GDM1 (cell line): ENCODE measurements around the gene ME3.
"Not testable (repeated sequence)": the region's sequence is repeated elsewhere in the genome, so short reads cannot be mapped to it uniquely, and the experiment has no call there.

Source experiments
- DNase-seq: peaks from one replicate; lab custom pipeline; 2025; lab: John Stamatoyannopoulos, UW

Gene ME3

DNA sequence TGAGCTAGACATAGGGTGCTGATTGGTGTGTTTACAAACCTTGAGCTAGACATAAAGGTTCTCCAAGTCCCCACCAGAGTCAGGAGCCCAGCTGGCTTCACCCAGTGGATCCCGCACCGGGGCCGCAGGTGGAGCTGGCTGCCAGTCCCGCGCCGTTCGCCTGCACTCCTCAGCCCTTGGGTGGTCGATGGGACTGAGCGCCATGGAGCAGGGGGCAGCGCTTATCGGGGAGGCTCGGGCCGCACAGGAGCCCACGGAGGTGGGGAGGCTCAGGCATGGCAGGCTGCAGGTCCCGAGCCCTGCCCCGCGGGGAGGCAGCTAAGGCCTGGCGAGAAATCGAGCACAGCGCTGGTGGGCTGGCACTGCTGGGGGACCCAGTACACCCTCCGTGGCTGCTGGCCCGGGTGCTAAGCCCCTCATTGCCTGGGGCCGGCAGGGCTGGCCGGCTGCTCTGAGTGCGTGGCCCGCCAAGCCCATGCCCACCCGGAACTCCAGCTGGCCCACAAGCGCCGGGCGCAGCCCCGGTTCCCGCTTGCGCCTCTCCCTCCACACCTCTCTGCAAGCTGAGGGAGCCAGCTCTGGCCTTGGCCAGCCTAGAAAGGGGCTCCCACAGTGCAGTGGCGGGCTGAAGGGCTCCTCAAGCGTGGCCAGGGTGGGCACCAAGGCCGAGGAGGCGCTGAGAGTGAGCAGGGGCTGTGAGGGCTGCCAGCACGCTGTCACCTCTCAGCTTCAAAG lies 238.9 kb downstream of the ME3 start:
- DNase-seq, result not testable (repeated sequence)

DNA sequence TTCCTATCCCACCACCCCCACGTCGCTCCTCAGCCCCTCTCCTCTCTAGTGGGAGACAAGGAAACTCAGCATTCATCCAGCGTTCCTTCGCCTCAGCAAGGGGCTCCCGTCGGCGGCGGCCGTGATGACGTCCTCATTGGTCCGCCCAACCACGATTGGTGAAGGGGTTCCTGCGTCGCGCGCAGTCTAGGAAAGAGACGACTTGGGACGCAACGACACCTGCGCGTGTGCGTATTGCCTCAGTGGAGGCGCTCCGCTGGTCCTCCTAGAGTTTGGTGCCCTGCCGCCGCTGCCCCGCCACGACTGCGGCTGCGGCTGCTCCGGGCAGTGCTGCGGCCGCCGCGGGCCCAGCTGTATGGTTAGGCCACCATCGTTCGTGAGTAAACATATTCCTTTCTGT lies 241.2 kb downstream of the ME3 start:
- DNase-seq, result no peak

DNA sequence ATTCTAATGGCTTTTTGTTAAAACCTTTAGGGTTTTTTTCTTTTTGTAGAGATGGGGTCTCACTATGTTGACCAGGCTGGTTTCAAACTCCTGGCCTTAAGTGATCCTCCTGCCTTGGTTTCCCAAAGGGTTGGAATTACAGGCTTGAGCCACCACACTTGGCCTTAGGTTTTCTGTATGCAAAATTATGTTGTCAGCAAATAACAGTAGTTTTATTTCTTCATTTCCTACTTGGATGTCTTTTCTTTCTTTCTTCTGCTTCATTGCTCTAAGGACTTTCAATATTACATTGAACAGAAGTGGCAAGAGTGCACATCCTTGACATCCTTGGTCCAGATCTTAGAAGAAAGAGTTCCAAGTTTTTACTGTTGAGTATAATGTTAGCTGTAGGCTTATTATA lies 245.0 kb downstream of the ME3 start:
- DNase-seq, result no peak

DNA sequence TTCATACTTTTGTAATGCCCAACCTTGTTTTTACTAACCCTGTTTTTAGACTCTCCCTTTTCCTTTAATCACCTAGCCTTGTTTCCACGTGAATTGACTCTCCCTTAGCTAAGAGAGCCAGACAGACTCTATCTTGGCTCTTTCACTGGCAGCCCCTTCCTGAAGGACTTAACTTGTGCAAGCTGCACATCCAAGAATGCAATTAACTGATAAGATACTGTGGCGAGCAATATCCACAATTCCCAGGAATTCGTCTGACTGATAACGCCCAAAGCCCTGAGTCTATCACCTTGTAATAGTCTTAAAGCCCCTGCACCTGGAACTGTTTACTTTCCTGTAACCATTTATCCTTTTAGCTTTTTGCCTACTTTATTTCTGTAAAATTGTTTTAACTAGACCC lies 248.9 kb downstream of the ME3 start:
- DNase-seq, result not testable (repeated sequence)

DNA sequence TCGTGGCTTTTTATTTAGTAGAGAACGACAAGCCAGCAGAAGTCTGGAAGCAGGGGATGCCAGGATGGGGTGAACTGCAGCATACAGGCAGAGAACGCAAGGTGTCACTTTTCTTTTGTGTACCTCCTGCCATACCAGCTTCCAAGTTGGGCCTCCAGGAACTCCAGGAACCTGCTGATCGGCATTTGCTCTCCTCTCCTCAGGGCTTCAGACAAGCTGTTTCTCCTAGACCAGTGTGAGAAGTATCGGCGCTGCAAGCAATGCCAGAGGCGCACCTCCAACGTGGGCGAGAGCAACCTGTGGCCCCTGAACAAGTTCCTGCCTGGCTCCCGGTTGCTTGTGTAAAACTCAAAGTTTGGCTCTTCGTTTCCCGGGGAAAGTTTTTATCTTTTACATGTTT lies 250.0 kb downstream of the ME3 start:
- DNase-seq, result no peak

DNA sequence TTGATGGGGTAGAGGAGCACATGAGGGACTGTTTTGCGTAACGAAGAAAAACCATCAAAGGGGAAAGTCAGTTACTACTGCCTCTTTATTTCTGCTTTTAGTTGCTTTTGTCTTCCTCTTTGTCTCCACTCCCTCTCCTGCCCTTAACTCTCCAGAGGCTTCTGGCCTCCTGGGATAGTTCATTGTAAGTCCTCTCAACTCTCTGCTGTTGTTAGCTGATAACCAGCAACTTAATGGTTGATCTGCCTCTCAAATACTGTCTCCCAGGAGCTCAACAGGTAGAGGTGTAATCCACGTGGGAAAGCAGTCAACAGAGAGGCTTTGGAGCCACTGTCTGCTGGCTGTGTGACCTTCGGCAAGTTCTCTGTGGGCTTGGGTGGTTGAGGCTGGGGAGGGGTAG lies 250.5 kb downstream of the ME3 start:
- DNase-seq, result no peak

DNA sequence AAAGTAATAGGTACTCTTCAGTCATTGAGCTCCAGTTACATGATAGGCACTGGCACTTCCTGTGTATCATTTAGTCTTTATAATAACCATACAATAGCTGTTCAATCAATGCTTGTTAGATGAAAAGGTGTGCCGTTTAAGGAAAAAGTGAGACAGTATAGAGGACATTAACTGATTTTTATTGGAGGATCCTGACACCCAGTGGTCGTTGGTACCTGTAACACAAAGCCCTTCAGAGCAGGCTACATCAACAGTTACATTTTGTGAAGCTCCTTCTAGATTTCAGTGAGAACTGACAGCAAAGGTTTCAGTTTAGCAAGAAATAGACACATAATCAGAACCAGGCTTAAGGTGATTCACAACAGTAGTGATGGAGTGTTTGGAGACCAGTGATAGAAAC lies 253.5 kb downstream of the ME3 start:
- DNase-seq, result no peak

DNA sequence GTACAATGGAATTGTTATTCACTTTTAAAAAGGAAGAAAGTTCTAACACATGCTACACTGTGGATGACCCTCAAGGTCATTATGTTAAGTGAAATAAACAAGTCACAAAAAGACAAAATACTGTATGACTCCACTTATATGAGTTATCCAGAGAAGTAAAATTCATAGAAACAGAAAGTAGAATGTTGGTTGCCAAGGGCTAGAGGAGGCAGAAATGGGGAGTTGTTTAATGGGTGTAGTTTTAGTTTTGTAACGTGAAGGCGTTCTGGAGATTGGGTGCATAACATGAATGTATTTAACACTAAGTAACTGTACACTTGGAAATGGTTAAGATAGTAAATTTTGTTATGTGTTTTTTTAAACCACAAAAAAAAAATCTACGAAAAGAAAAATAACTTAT lies 253.9 kb downstream of the ME3 start:
- no peak for DNase-seq

DNA sequence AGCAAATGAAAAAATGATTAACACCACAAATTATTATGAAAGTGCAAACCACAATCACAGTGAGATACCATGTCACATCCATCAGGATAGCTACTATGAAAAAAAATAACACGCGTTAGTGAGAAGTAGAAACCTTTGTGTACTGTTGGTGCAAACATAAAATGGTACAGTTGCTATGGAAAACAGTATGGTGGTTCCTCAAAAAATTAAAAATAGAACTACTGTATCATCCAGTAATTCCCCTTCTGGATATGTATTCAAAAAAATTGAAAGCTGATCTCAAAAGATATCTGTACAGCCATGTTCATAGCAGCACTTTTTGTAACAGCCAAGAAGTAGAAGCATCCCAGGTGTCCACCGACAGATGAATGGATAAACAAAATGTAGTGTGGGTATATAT lies 254.3 kb downstream of the ME3 start:
- DNase-seq, result no peak

DNA sequence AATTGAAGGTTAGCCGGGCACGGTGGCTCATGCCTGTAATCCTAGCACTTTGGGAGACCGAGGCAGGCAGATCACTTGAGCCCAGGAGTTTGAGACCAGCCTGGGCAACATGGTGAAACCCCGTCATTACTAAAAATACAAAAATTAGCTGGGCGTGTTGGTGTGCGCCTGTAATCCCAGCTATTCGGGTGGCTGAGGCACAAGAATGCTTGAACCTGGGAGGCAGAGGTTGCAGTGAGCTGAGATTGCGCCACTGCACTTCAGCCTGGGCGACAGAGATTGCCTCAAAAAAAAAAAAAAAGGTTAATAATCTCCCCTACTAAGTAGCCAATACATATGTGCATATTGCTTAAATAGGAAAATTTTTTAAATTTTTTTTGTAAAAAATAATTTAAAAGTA lies 255.5 kb downstream of the ME3 start:
- not testable (repeated sequence) for DNase-seq

DNA sequence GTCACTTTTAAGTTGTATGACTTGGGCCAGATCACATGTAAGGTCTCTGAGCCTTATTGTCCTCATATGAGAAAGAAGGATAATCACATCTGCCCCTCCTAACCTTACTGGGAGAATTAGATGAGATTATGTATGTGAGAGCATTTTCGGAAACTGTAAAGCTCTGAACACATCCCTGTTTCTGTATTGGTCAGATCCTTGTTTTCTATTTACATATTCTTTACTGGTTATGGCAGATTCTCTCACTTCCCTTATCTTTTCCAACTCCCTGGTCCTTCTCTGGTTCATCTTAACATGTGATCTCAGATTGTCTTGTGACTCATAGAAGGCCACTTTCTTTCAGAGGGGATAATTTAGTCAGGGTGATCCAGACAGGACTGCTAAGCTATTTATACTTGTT lies 255.9 kb downstream of the ME3 start:
- DNase-seq, result no peak

DNA sequence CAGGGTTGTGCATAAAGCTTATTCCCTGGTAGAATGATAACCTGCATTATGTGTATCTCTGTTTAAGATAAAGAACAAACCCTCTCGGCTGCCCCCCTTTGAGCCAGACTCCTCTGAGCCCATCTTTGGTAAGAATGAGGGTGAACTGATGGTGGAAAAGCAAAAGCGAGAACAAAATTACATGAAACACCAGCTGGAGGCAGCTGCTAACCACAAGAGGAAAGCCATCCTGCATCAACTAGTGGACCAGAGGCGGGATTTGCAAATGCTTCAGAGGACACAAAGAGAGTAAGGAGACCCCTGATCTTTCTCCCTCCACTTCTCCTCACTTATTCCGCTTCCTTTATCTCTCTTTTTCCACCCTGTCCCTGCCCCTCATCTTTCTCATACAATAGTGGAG lies 257.4 kb downstream of the ME3 start:
- no peak for DNase-seq

DNA sequence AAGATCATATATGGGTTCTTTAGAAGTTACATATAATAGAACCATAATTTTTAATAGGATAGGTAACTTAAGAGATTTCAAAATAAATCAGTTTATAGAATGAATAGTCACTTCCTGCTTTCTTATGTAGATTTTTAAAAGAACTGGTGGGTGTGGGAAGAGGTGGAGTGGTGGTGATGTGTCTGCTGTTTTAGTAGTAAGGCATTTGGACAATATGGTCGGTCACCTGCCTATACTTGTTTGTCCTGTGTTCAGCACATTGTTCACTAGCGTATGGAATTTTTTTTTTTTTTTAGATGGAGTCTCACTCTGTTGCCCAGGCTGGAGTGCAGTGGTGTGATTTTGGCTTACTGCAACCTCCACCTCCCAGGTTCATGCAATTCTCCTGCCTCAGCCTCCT lies 258.4 kb downstream of the ME3 start:
- no peak for DNase-seq

DNA sequence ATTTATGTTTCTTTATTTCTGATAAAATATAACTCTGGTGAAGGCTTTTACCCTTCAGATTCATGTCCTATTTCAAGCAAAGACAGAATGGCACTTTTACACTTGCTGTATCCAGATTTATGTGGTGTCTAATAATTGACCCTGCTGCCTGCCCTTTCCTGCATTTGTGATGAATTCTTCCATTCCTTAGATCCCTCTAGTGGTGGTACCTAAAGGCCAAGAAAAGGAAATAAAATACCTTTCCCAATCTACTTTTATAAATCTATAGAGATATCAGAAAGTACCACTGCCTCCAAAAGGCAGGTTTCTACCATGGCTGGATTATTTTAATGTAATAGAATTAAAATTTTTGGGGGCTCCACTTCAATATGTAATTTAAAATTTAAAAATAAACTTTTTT lies 263.6 kb downstream of the ME3 start:
- no peak for DNase-seq

DNA sequence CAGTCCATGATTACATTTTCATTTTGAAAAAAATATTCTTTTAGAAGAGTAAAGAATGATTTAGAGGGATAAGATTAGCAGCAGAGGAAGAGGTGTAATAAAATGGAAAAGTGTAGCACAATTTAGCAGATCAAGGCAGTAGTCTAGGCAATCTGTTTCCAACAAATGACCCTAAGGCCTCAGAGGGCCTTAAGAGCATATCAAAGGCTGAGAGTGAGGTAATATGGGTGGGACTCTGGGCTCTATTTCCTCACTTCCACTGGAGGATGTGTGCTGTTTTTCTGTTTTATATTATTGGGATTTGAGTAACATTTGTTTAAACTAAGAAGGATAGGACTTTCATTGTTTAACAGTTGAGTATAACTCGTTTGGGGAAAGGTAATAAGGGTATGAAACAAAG lies 269.0 kb downstream of the ME3 start:
- DNase-seq, result no peak

DNA sequence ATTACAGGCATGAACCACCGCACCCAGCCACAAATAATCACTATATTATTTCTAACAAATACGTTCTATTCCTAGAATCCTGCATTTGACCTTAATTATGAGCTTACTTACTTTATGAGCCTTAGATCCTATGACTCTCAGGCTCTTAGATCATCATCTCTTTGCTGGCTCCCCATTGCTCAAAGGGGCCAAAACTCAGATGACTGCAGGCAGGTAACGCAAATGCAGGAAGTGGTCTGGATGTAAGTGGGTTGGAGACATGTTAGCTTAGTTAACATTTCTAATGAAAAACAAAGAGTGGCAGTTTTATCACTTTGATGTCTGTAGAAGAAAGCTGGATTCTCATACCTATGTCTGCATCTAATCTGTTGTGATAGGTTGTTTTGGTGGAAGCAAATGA lies 274.3 kb downstream of the ME3 start:
- no peak for DNase-seq

DNA sequence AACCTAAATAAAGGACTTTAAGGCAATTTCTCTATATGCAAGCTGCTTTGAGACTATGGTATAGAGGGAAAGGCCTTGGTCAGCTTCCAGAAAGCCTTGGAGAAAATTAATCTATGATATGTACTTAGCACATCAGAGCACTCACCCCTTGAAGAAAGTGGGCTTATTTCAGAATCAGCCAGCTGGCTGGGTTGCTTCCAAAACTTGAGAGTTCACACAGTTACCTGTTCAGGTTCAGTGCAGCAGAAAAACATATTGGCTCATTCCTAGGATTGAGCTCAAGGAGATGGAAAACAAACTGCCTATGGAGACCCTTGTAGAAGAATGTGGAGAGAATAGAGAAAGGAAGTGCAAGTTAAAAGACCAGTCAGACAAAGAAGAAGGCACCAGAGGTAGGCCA lies 275.1 kb downstream of the ME3 start:
- no peak for DNase-seq

DNA sequence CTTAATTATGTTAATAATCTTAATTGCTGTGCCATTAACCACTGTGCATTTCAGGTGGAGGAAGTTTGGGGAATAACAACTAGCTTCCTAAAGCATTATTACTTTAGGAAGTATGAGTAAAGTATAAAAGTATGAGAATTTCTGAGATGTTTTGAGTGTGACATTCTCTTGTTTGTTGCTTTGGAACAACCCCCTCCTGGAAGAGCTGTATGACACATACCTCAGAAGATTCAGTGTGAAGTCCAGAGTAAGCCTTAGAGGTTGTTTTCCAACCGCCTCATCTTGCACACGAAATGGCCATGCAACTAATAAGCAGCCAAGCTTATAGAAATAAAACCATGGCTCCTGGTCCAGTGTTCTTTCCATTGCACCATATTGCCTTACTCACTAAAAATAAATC lies 276.0 kb downstream of the ME3 start:
- no peak for DNase-seq

DNA sequence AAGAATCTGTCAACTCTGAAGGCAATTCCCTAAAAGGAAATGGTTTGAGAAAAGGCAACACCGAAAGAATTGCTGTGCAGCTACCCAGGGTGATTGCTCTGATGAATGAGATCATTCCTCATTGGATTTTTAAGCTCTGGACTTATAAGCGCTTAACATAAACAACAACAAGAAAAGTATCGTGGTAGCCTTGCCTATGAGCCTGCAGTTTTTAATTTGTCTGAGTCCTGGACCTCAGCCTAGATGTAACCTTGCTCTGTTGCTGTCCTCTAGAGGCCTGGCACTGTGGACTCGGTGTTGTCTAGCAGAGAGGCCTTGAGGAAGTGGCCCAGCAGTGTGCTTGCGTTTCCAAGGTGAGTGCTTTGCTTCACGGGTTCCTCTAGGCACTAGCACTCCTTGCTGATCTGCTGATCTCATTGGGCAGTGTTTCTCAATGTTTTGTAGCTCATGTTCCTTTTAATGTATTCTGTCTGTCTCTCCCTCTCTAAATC lies 277.3 kb downstream of the ME3 start:
- no peak for DNase-seq
